H9 (cell line): ENCODE measurements around the gene EGFR. TPM values are rescaled to one million over a fixed set of nuclear protein-coding genes. Genes with fewer than 3 reads are reported as not detected.

Experiments
- DNase-seq: peaks from one replicate; pipeline ENCODE4 v3.0.0-alpha.2; 2017
- H2AFZ ChIP-seq: one replicate; pipeline ENCODE4 v1.6.1; 2013; ENCODE audit warnings: mild to moderate bottlenecking, low read length, control low read depth, moderate library complexity
- H2AK5ac ChIP-seq: 2 replicates; pipeline ENCODE4 v1.6.1; 2013; ENCODE audit warnings: low read length, control low read depth, mixed read lengths; ENCODE audit not compliant: insufficient read length
- H2BK120ac ChIP-seq: one replicate; pipeline ENCODE4 v1.6.1; 2013; ENCODE audit warnings: low read depth, mild to moderate bottlenecking, low read length, control low read depth, inconsistent platforms; ENCODE audit not compliant: poor library complexity, severe bottlenecking
- H2BK12ac ChIP-seq: 2 replicates; pipeline ENCODE4 v1.6.1; 2013; ENCODE audit warnings: low read length, control low read depth, mixed read lengths, low read depth; ENCODE audit not compliant: insufficient read length
- H2BK15ac ChIP-seq: 2 replicates; pipeline ENCODE4 v1.6.1; 2013; ENCODE audit warnings: low read depth, low read length, control low read depth
- H2BK20ac ChIP-seq: one replicate; pipeline ENCODE4 v1.6.1; 2013; ENCODE audit warnings: low read depth, mild to moderate bottlenecking, low read length, control low read depth, inconsistent platforms; ENCODE audit not compliant: poor library complexity, severe bottlenecking
- H2BK5ac ChIP-seq: 2 replicates; pipeline ENCODE4 v1.6.1; 2013; ENCODE audit warnings: low read length, control low read depth, mixed read lengths; ENCODE audit not compliant: insufficient read length
- H3K14ac ChIP-seq: 2 replicates; pipeline ENCODE4 v1.6.1; 2013; ENCODE audit warnings: low read length, control low read depth; ENCODE audit not compliant: insufficient read depth
- H3K18ac ChIP-seq: 2 replicates; pipeline ENCODE4 v1.6.1; 2013; ENCODE audit warnings: low read depth, mild to moderate bottlenecking, mixed read lengths, low read length, control low read depth; ENCODE audit not compliant: insufficient read length
- H3K23ac ChIP-seq: 2 replicates; pipeline ENCODE4 v1.6.1; 2013; ENCODE audit warnings: low read length, control low read depth, mixed read lengths, low read depth; ENCODE audit not compliant: insufficient read length
- H3K23me2 ChIP-seq: 2 replicates; pipeline ENCODE4 v1.6.1; 2013; ENCODE audit warnings: low read depth, mild to moderate bottlenecking, mixed read lengths, low read length, control low read depth; ENCODE audit not compliant: insufficient read length, poor library complexity, severe bottlenecking
- H3K27ac ChIP-seq: 2 replicates; pipeline ENCODE4 v1.5.1; 2013; ENCODE audit warnings: low read length, control low read depth, mixed read lengths, low read depth; ENCODE audit not compliant: insufficient read length
- H3K27me3 ChIP-seq: 2 replicates; pipeline ENCODE4 v1.6.1; 2013; ENCODE audit warnings: low read length, control low read depth, inconsistent platforms; ENCODE audit not compliant: insufficient read depth
- H3K4ac ChIP-seq: 2 replicates; pipeline ENCODE4 v1.6.1; 2013; ENCODE audit warnings: low read depth, mild to moderate bottlenecking, control low read depth, inconsistent platforms, low read length, moderate library complexity
- H3K4me1 ChIP-seq: 2 replicates; pipeline ENCODE4 v1.6.1; 2013; ENCODE audit warnings: low read length, control low read depth, inconsistent platforms; ENCODE audit not compliant: insufficient read depth
- H3K4me2 ChIP-seq: 2 replicates; pipeline ENCODE4 v1.6.1; 2013; ENCODE audit warnings: low read length, control low read depth, mixed read lengths; ENCODE audit not compliant: insufficient read length, insufficient read depth
- H3K56ac ChIP-seq: 2 replicates; pipeline ENCODE4 v1.6.1; 2013; ENCODE audit warnings: low read depth, mild to moderate bottlenecking, mixed read lengths, low read length, control low read depth; ENCODE audit not compliant: insufficient read length
- H3K79me1 ChIP-seq: 2 replicates; pipeline ENCODE4 v1.6.1; 2013; ENCODE audit warnings: low read depth, mild to moderate bottlenecking, moderate library complexity, low read length, control low read depth, inconsistent platforms; ENCODE audit not compliant: insufficient read depth, poor library complexity, severe bottlenecking
- H3K79me2 ChIP-seq: 2 replicates; pipeline ENCODE4 v1.6.1; 2013; ENCODE audit warnings: low read length, control low read depth, inconsistent platforms; ENCODE audit not compliant: insufficient read depth
- H3K9ac ChIP-seq: 2 replicates; pipeline ENCODE4 v1.6.1; 2013; ENCODE audit warnings: low read length, control low read depth, mixed read lengths; ENCODE audit not compliant: insufficient read length; ENCODE audit errors: extremely low read depth
- H3K9me3 ChIP-seq: one replicate; pipeline ENCODE4 v1.6.1; 2013; ENCODE audit warnings: low read depth, low read length, inconsistent platforms; ENCODE audit not compliant: control insufficient read depth
- H3T11ph ChIP-seq: one replicate; pipeline ENCODE4 v1.6.1; 2013; ENCODE audit warnings: mild to moderate bottlenecking, low read length, control low read depth, inconsistent platforms
- H4K20me1 ChIP-seq: one replicate; pipeline ENCODE4 v1.6.1; 2013; ENCODE audit not compliant: control insufficient read depth, insufficient read length, insufficient read depth
- H4K5ac ChIP-seq: 2 replicates; pipeline ENCODE4 v1.6.1; 2013; ENCODE audit warnings: low read depth, mild to moderate bottlenecking, mixed read lengths, low read length, control low read depth; ENCODE audit not compliant: insufficient read length
- H4K8ac ChIP-seq: replicated peaks from 2 replicates; pipeline ENCODE4 v1.6.1; 2013; ENCODE audit warnings: low read length, control low read depth, mixed read lengths, low read depth; ENCODE audit not compliant: insufficient read length
- H4K91ac ChIP-seq: 2 replicates; pipeline ENCODE4 v1.6.1; 2013; ENCODE audit warnings: low read depth, mild to moderate bottlenecking, moderate library complexity, mixed read lengths, low read length, control low read depth; ENCODE audit not compliant: insufficient read length
- H3K27ac Mint-ChIP-seq, 3 experiments: 2 replicates in 2 of 3; 3 replicates in 1 of 3; pipeline ENCODE4 v1.8.0; 2020 to 2021; ENCODE audit warnings: mixed read lengths in 3 of 3, mild to moderate bottlenecking in 1 of 3, moderate library complexity in 1 of 3
- H3K27me3 Mint-ChIP-seq: 2 replicates; pipeline ENCODE4 v1.8.0; 2021; ENCODE audit warnings: low read depth, mild to moderate bottlenecking, moderate library complexity, mixed read lengths
- H3K36me3 Mint-ChIP-seq, 3 experiments: 2 replicates in 2 of 3; 3 replicates in 1 of 3; pipeline ENCODE4 v1.8.0; 2020 to 2021; ENCODE audit warnings: low read depth in 3 of 3, mixed read lengths in 3 of 3; ENCODE audit not compliant: insufficient read depth in 1 of 3
- H3K4me1 Mint-ChIP-seq, 2 experiments: 2 replicates each; pipeline ENCODE4 v1.8.0; 2020; ENCODE audit warnings: mixed read lengths in 2 of 2
- H3K4me3 Mint-ChIP-seq, 2 experiments: 2 replicates in 1 of 2; 3 replicates in 1 of 2; pipeline ENCODE4 v1.8.0; 2020 to 2021; ENCODE audit warnings: mild to moderate bottlenecking in 2 of 2, mixed read lengths in 2 of 2, moderate library complexity in 1 of 2
- H3K9me3 Mint-ChIP-seq, 2 experiments: 2 replicates in 1 of 2; 3 replicates in 1 of 2; pipeline ENCODE4 v1.8.0; 2020; ENCODE audit warnings: mild to moderate bottlenecking in 2 of 2, mixed read lengths in 2 of 2, moderate library complexity in 1 of 2
- CTCF ChIP-seq: fragments of 200-600 bp; sonication (generic); conservative IDR thresholded peaks from 3 replicates; pipeline ENCODE4 v1.8.0; 2021; ENCODE audit warnings: antibody characterized with exemption, mild to moderate bottlenecking
- WGBS: extraction: QIAGEN DNeasy Blood & Tissue Kit; methylation state at CpG from one replicate; pipeline ENCODE4 v1.1.7; 2013; ENCODE audit warnings: missing lambda C conversion rate, low lambda C conversion rate, mixed read lengths; ENCODE audit not compliant: insufficient read length; ENCODE audit errors: extremely low coverage; 5-methylcytosine and 5-hydroxymethylcytosine counted together
- total RNA-seq: library from RNA; stranded (reverse); gene quantifications from 2 replicates; pipeline ENCODE4 v1.2.1, GENCODE V29; 2021

Gene EGFR
- total RNA-seq, 1 experiment from 2014 or later: 3.3 TPM

- no peak for DNase-seq
- no peaks in the 10 kb centered on the region for H3K9me3 Mint-ChIP-seq
- H2AK5ac ChIP-seq: no peak overlapping the region
- no peak overlapping the region for H3K14ac ChIP-seq
- no peaks in the 10 kb centered on the region for H3K79me1 ChIP-seq
- no peak overlapping the region for H3K4me2 ChIP-seq
- H2BK12ac ChIP-seq: no peak overlapping the region
- no peaks in the 10 kb centered on the region; the same call in none of the 2 replicates for H3K27me3 Mint-ChIP-seq
- no peak overlapping the region for H2BK20ac ChIP-seq
- H2BK15ac ChIP-seq: no peak overlapping the region
- H4K91ac ChIP-seq: no peak overlapping the region
- H3K27ac Mint-ChIP-seq: no peak overlapping the region; a peak in 1 of 7 replicates
- no CpG with 5 or more reads among the region's 8 CpGs for WGBS
- no peaks in the 10 kb centered on the region for H3K79me2 ChIP-seq
- H3K18ac ChIP-seq: no peak overlapping the region
- no peak overlapping the region for H4K8ac ChIP-seq
- TF ChIP-seq CTCF: no peak
- H3K23me2 ChIP-seq: no peaks in the 10 kb centered on the region
- no peak overlapping the region for H2AFZ ChIP-seq
- no peak overlapping the region for H3K9ac ChIP-seq
- H3K56ac ChIP-seq: no peak overlapping the region
- no peaks in the 10 kb centered on the region; a peak in 1 of 7 replicates for H3K36me3 Mint-ChIP-seq
- no peaks in the 10 kb centered on the region for H4K20me1 ChIP-seq
- H3T11ph ChIP-seq: no peak overlapping the region
- H3K4me1 ChIP-seq: peaks cover 3% of the 10 kb centered on the region; the same call in 1 of the 2 replicates
- no peaks in the 10 kb centered on the region for H3K27me3 ChIP-seq
- no peak overlapping the region for H4K5ac ChIP-seq
- no peak overlapping the region for H3K4me3 Mint-ChIP-seq
- H3K27ac ChIP-seq: no peak overlapping the region
- H3K4me1 Mint-ChIP-seq: peaks cover 12 to 16% of the 10 kb centered on the region in 2 experiments
- no peak overlapping the region for H3K23ac ChIP-seq
- H2BK5ac ChIP-seq: no peak overlapping the region
- H3K9me3 ChIP-seq: no peaks in the 10 kb centered on the region
- H3K4ac ChIP-seq: no peak overlapping the region
- no peak overlapping the region for H2BK120ac ChIP-seq
These were observed 52.0 kb downstream of the EGFR start for GRCh38 chr7:55070854-55071253.
